ENCODE data around the gene IL37. TPM values are rescaled to one million over a fixed set of nuclear protein-coding genes. Genes with fewer than 3 reads are reported as not detected.

Gene IL37
- total and polyA plus RNA-seq, 7 donors: 1.3 TPM; not detected in 6

- Histone ChIP-seq H3K4me1 (no peaks in the 10 kb centered on the region), H3K27ac (no peak overlapping the region), H3K27me3 (no peaks in the 10 kb centered on the region), H3K9me3 (no peaks in the 10 kb centered on the region), H3K36me3 (no peaks in the 10 kb centered on the region), H3K4me3 (no peak overlapping the region)
- 39 to 55% methylated on average over 9 of the region's 9 CpGs for whole genome bisulfite sequencing, 2 donors
- intact Hi-C loops (cut with DNase I): loop anchor here (5.0 kb wide), 1 partner anchor 211 kb away; no protein-coding TSS in a partner anchor
- no peak for DNase-seq
- TF ChIP-seq CTCF (IDR thresholded peaks at IDR 0.05): peak in 3 of 4 experiments; percentile 30 to 73 (median 38)
- TF ChIP-seq EP300 (IDR thresholded peaks at IDR 0.05): no peak
- TF ChIP-seq POLR2AphosphoS5 (IDR thresholded peaks at IDR 0.05): no peak
- no peak for TF ChIP-seq POLR2A (IDR thresholded peaks at IDR 0.05)
Observed at GRCh38 chr2:112958428-112959108, 47.6 kb downstream of the IL37 start.

GRCh38 chr2:112959109-112959812, 48.3 kb downstream of the IL37 start:
- 49 to 71% methylated on average over 14 of the region's 14 CpGs for WGBS, 2 donors
- DNase-seq: no peak

DNA sequence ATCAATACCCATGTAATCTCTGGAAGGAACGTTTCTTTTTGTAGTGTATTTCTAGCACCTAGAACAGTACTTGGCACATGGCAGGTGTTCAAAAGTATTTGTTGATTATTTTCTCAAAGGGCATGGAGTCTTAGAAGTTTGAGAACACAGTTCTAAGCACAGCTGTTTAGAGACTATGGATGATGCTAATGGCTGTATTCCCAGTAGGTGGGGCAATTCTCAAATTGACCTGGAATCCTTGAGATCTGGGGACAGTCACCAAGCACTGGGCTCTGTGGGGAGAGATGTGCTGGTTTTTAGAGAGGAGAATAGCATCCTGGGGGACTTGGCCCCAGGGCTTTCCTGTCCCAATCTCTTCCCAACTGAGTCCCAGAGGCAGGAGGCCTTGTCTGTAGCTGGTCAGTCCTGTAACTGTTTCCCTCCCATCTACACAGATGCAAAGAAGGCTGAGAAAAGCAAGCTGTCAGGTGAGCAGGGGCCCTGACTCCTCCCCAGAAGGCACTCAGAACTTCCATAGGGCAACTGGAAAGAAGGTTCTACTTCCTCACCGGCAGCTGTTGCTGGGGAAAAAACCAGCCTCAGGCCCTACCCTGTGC, 49.4 kb downstream of the IL37 start:
- H3K9me3 ChIP-seq: no peaks in the 10 kb centered on the region
- H3K27me3 ChIP-seq: no peaks in the 10 kb centered on the region
- no peak overlapping the region for H3K4me3 ChIP-seq
- intact Hi-C loops (cut with DNase I): no loop called here
- H3K4me1 ChIP-seq: no peaks in the 10 kb centered on the region
- no peak for TF ChIP-seq POLR2AphosphoS5 (IDR thresholded peaks at IDR 0.05)
- TF ChIP-seq CTCF (IDR thresholded peaks at IDR 0.05): no peak
- no peak for TF ChIP-seq POLR2A (IDR thresholded peaks at IDR 0.05)
- no peak for TF ChIP-seq EP300 (IDR thresholded peaks at IDR 0.05)
- DNase-seq: no peak
- H3K36me3 ChIP-seq: no peaks in the 10 kb centered on the region
- 72 to 83% methylated on average over 2 of the region's 2 CpGs for WGBS, 2 donors
- no peak overlapping the region for H3K27ac ChIP-seq

More at GRCh38 chr2:112959109-112959812, 48.3 kb downstream of the IL37 start:
- Histone ChIP-seq H3K27me3 (no peaks in the 10 kb centered on the region), H3K36me3 (no peaks in the 10 kb centered on the region), H3K4me1 (no peaks in the 10 kb centered on the region), H3K27ac (no peak overlapping the region), H3K4me3 (no peak overlapping the region), H3K9me3 (no peaks in the 10 kb centered on the region)
- intact Hi-C loops (cut with DNase I): loop anchor here (5.0 kb wide), 1 partner anchor 212 kb away; no protein-coding TSS in a partner anchor
- TF ChIP-seq POLR2AphosphoS5 (IDR thresholded peaks at IDR 0.05) (no peak), CTCF (IDR thresholded peaks at IDR 0.05) (peak in 1 of 4 experiments; percentile 16), POLR2A (IDR thresholded peaks at IDR 0.05) (no peak)

DNA sequence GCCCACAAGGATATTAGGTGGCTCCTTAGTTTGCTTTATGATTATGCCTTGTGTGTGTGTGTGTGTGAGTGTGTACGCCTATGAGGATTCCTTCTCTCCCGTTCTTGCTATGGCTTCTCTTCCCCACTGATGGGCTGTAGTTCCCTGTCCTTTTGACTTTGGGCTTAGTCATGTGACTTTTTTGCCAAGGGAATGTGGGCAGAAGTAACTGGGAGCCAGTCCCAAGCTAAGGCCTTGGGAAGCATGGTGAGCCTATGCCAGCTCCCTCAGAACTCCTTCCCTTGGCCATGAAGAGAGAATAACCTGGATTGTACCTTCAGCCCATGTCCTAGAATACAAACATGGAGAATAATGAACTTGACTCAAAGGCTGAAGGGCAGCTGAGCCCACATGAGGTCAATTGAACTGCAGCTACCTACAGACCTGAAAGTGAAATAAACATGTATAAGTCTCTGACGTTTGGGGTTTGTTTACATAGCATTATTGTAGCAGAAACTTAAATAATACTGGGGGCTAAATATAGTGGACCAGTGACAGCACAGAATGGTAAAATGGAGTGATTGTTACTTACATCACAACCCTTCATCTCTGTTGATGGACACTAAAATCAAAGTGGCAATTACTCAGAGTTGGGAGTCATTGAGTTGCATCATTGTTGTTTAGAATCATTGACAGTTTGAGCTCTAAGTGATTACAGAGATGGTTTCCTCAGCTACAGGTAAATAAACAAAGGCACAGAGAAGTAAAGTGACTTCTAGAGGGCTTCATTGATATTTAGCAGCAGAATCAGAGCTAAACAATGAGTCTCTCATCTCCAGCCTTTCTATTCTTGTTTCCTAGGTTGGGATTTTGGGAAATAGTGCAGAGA, 51.6 kb downstream of the IL37 start:
- no peak overlapping the region for H3K4me3 ChIP-seq
- WGBS, 2 donors: 71 to 80% methylated on average over 3 of the region's 3 CpGs
- no peak overlapping the region for H3K27ac ChIP-seq
- DNase-seq: no peak
- no peak for TF ChIP-seq CTCF (IDR thresholded peaks at IDR 0.05)
- no peak for TF ChIP-seq POLR2AphosphoS5 (IDR thresholded peaks at IDR 0.05)
- no peak for TF ChIP-seq EP300 (IDR thresholded peaks at IDR 0.05)
- TF ChIP-seq POLR2A (IDR thresholded peaks at IDR 0.05): no peak
- intact Hi-C loops (cut with DNase I): no loop called here
- no peaks in the 10 kb centered on the region for H3K4me1 ChIP-seq
- no peaks in the 10 kb centered on the region for H3K9me3 ChIP-seq
- H3K27me3 ChIP-seq: no peaks in the 10 kb centered on the region
- H3K36me3 ChIP-seq: no peaks in the 10 kb centered on the region
